Trophoblast cell (in vitro differentiated cells and primary cell): ENCODE results near the gene ERC1.

Experiments used
- DNase-seq, 2 donors: peaks; one replicate each; pipeline ENCODE4 v3.0.0-alpha.2; 2016
- H2AFZ ChIP-seq: 2 replicates; pipeline ENCODE4 v1.6.1; 2013; ENCODE audit warnings: low read length, moderate library complexity, mild to moderate bottlenecking; ENCODE audit not compliant: insufficient read depth, poor library complexity
- H2AK5ac ChIP-seq: 2 replicates; pipeline ENCODE4 v1.6.1; 2013; ENCODE audit warnings: mild to moderate bottlenecking, low read length
- H2BK120ac ChIP-seq: 2 replicates; pipeline ENCODE4 v1.6.1; 2013; ENCODE audit warnings: low read length, mild to moderate bottlenecking, moderate library complexity; ENCODE audit not compliant: insufficient read depth, poor library complexity
- H2BK12ac ChIP-seq: 2 replicates; pipeline ENCODE4 v1.6.1; 2013; ENCODE audit warnings: mild to moderate bottlenecking, low read length, moderate library complexity
- H2BK5ac ChIP-seq: 2 replicates; pipeline ENCODE4 v1.6.1; 2013; ENCODE audit warnings: low read length, low read depth, moderate library complexity, mild to moderate bottlenecking; ENCODE audit not compliant: poor library complexity
- H3K14ac ChIP-seq: 2 replicates; pipeline ENCODE4 v1.6.1; 2013; ENCODE audit warnings: mild to moderate bottlenecking, low read length
- H3K18ac ChIP-seq: 2 replicates; pipeline ENCODE4 v1.6.1; 2013; ENCODE audit warnings: mild to moderate bottlenecking, low read length
- H3K23ac ChIP-seq: 2 replicates; pipeline ENCODE4 v1.6.1; 2013; ENCODE audit warnings: low read length
- H3K27ac ChIP-seq: 2 replicates; pipeline ENCODE4 v1.5.1; 2013; ENCODE audit warnings: low read depth, mild to moderate bottlenecking, inconsistent platforms, low read length, moderate library complexity
- H3K27me3 ChIP-seq: 2 replicates; pipeline ENCODE4 v1.6.1; 2013; ENCODE audit warnings: inconsistent platforms, mild to moderate bottlenecking, low read length, moderate library complexity; ENCODE audit not compliant: insufficient read depth
- H3K36me3 ChIP-seq, 2 experiments: 1 replicate in 1 of 2; 2 replicates in 1 of 2; pipeline ENCODE4 v1.6.1; 2013; ENCODE audit warnings: low read length in 2 of 2, mild to moderate bottlenecking in 2 of 2, moderate library complexity in 1 of 2; ENCODE audit not compliant: insufficient read depth in 2 of 2, control insufficient read depth in 1 of 2
- H3K4ac ChIP-seq: 2 replicates; pipeline ENCODE4 v1.6.1; 2013; ENCODE audit warnings: low read depth, mild to moderate bottlenecking, low read length, moderate library complexity
- H3K4me1 ChIP-seq, 2 experiments: 1 replicate in 1 of 2; 2 replicates in 1 of 2; pipeline ENCODE4 v1.6.1; 2013; ENCODE audit warnings: low read length in 2 of 2, mild to moderate bottlenecking in 2 of 2, moderate library complexity in 1 of 2; ENCODE audit not compliant: insufficient read depth in 2 of 2, control insufficient read depth in 1 of 2
- H3K4me2 ChIP-seq: 2 replicates; pipeline ENCODE4 v1.6.1; 2013; ENCODE audit warnings: inconsistent platforms, mild to moderate bottlenecking, low read length, moderate library complexity
- H3K4me3 ChIP-seq: 2 replicates; pipeline ENCODE4 v1.5.1; 2013; ENCODE audit warnings: mild to moderate bottlenecking, low read depth, low read length, inconsistent platforms
- H3K79me1 ChIP-seq: one replicate; pipeline ENCODE4 v1.6.1; 2013; ENCODE audit warnings: low read length
- H3K79me2 ChIP-seq: 2 replicates; pipeline ENCODE4 v1.6.1; 2013; ENCODE audit warnings: low read length, mild to moderate bottlenecking; ENCODE audit not compliant: control insufficient read depth, insufficient read depth, poor library complexity
- H3K9ac ChIP-seq: 2 replicates; pipeline ENCODE4 v1.6.1; 2013; ENCODE audit warnings: mild to moderate bottlenecking, low read length
- H3K9me3 ChIP-seq: 2 replicates; pipeline ENCODE4 v1.6.1; 2013; ENCODE audit warnings: low read depth, mild to moderate bottlenecking, control low read depth, inconsistent platforms, low read length; ENCODE audit not compliant: insufficient read depth
- H4K12ac ChIP-seq: 2 replicates; pipeline ENCODE4 v1.6.1; 2013; ENCODE audit warnings: low read depth, mild to moderate bottlenecking, low read length, moderate library complexity
- H4K8ac ChIP-seq: 2 replicates; pipeline ENCODE4 v1.6.1; 2013; ENCODE audit warnings: low read depth, mild to moderate bottlenecking, low read length, moderate library complexity
- H4K91ac ChIP-seq: one replicate; pipeline ENCODE4 v1.6.1; 2013; ENCODE audit warnings: low read depth, mild to moderate bottlenecking, low read length, moderate library complexity
- WGBS: extraction: QIAGEN DNeasy Blood & Tissue Kit; methylation state at CpG from one replicate; pipeline ENCODE4 v1.1.7; 2013; ENCODE audit warnings: missing lambda C conversion rate; ENCODE audit not compliant: insufficient read length, insufficient coverage; ENCODE audit errors: extremely low coverage; 5-methylcytosine and 5-hydroxymethylcytosine counted together

ERC1 gene

DNA sequence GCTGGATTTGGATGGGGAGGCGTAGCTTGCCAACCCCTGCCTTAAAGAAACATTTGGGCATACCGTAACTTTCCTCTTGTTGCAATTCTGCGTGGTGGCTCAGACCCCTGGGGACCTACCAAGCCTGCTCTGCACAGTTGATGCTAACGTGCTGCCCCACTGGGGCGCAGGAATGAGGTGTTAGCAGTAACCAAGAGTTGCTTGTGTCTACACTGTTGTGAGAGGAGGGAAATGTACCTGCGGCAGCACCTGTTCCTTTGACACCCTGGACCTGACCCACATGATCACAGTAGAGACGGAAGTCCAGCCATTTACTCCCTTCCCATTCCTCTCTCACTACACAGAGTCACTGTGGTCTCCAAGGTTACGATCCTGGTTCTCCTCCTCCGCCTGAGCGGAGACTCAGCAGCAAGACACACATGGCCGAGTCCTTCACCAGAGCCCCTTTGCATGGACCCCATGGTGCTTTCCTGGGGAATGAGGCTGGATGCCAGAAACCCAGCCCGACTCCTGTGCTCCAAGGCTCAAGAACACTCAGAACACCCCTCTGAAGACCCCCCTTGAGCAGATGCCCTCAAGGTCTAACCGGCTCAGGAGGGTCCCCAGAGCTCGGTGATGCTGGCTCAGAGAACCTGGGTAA lies 518.5 kb downstream of the ERC1 start:
- Histone ChIP-seq H3K79me1 (no peaks in the 10 kb centered on the region), H3K18ac (no peak overlapping the region), H3K9ac (no peak overlapping the region), H3K4ac (no peak overlapping the region), H3K36me3 (no peaks in the 10 kb centered on the region), H3K4me3 (no peak overlapping the region), H2AFZ (no peak overlapping the region), H2BK5ac (no peak overlapping the region), H4K12ac (no peak overlapping the region), H3K9me3 (peaks cover 1% of the 10 kb centered on the region), H3K4me1 (no peaks in the 10 kb centered on the region), H4K8ac (no peak overlapping the region), H3K27ac (no peak overlapping the region), H3K14ac (no peak overlapping the region), H2BK120ac (no peak overlapping the region), H3K79me2 (no peaks in the 10 kb centered on the region), H4K91ac (no peak overlapping the region), H3K27me3 (no peaks in the 10 kb centered on the region), H2AK5ac (no peak overlapping the region), H2BK12ac (no peak overlapping the region), H3K4me2 (no peak overlapping the region), H3K23ac (no peak overlapping the region)
- no CpG with 5 or more reads among the region's 14 CpGs for WGBS
- no peak for DNase-seq

DNA sequence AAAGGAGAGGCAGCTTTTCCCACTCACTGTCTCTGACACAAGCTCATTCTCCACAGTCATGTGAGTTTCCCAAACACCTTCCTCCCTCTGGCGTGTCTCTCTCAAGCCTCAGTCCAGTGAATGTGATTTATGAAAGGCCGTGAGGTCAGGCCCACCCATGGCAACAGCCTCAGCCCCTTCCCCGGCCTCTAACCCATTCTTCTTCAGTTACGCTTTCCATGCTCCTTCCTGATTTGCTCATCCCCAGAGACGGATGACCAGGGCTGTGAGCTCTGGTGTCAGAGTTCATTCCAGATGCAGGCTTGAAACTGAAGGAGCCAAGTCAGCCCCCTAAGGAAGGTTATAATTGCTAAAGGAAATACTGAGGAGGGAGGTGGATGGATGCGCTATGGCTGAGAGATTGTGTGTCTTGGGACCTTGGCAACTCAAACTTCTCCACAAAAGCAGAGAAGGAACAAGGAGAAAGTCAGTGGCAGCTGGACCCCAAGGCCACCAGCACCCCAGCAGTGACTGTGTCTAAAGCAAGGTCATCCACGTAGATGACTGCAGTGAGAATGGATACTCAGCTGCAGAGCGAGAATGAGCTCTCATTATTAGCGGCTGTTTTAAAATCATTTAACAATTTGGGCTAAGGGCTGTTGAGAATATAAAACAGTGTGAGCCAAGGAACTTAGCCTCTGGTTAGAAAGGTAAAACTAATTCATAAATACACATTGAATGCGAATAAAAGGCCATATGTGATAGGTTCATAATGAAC lies 519.2 kb downstream of the ERC1 start:
- H3K9ac ChIP-seq: no peak overlapping the region
- H4K8ac ChIP-seq: no peak overlapping the region
- no peaks in the 10 kb centered on the region for H3K4me1 ChIP-seq
- H3K9me3 ChIP-seq: peaks cover 1% of the 10 kb centered on the region
- H3K4me2 ChIP-seq: no peak overlapping the region
- H3K36me3 ChIP-seq: no peaks in the 10 kb centered on the region
- no peak overlapping the region for H3K27ac ChIP-seq
- no peak overlapping the region for H3K14ac ChIP-seq
- H2BK5ac ChIP-seq: no peak overlapping the region
- no peak overlapping the region for H3K4me3 ChIP-seq
- DNase-seq: no peak
- H4K91ac ChIP-seq: no peak overlapping the region
- no peak overlapping the region for H2BK12ac ChIP-seq
- H2BK120ac ChIP-seq: no peak overlapping the region
- no peak overlapping the region for H2AK5ac ChIP-seq
- no peaks in the 10 kb centered on the region for H3K79me1 ChIP-seq
- no peaks in the 10 kb centered on the region for H3K27me3 ChIP-seq
- no peaks in the 10 kb centered on the region for H3K79me2 ChIP-seq
- H3K23ac ChIP-seq: no peak overlapping the region
- no peak overlapping the region for H3K4ac ChIP-seq
- no peak overlapping the region for H2AFZ ChIP-seq
- no CpG with 5 or more reads among the region's 10 CpGs for WGBS
- no peak overlapping the region for H4K12ac ChIP-seq
- H3K18ac ChIP-seq: no peak overlapping the region

DNA sequence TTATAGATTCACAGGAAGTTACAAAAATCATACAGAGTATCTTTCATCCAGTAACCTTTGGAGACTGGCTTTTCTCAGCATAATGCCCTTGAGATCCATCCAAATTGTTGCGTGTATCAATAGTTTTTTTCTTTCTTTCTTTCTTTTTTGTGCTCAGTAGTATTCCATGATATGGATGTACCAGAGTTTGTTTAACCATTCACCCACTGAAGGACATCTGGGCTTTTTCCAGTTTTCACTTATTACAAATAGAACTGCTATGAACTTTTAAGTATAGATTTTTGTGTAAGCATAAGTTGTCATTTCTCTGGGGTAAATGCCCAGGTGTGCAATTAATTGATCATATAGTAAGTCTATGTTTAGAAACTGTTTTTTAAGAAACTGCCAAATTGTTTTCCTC lies 524.0 kb downstream of the ERC1 start:
- H3K27me3 ChIP-seq: no peaks in the 10 kb centered on the region
- H3K23ac ChIP-seq: no peak overlapping the region
- H2BK120ac ChIP-seq: no peak overlapping the region
- no peak overlapping the region for H4K12ac ChIP-seq
- H4K91ac ChIP-seq: no peak overlapping the region
- no peak overlapping the region for H3K4ac ChIP-seq
- H3K4me3 ChIP-seq: no peak overlapping the region
- peaks cover 0 to 8% of the 10 kb centered on the region in 2 experiments for H3K4me1 ChIP-seq
- no peak overlapping the region for H3K18ac ChIP-seq
- H2AFZ ChIP-seq: no peak overlapping the region
- no peak overlapping the region for H2AK5ac ChIP-seq
- H3K9ac ChIP-seq: no peak overlapping the region
- no peak overlapping the region for H3K14ac ChIP-seq
- H3K79me2 ChIP-seq: no peaks in the 10 kb centered on the region
- no peak overlapping the region for H3K4me2 ChIP-seq
- no peak overlapping the region for H4K8ac ChIP-seq
- H2BK5ac ChIP-seq: no peak overlapping the region
- no peaks in the 10 kb centered on the region for H3K36me3 ChIP-seq
- H2BK12ac ChIP-seq: no peak overlapping the region
- no peaks in the 10 kb centered on the region for H3K9me3 ChIP-seq
- no peaks in the 10 kb centered on the region for H3K79me1 ChIP-seq
- no peak overlapping the region for H3K27ac ChIP-seq
- no peak for DNase-seq
- no CpG with 5 or more reads among the region's 1 CpG for WGBS

DNA sequence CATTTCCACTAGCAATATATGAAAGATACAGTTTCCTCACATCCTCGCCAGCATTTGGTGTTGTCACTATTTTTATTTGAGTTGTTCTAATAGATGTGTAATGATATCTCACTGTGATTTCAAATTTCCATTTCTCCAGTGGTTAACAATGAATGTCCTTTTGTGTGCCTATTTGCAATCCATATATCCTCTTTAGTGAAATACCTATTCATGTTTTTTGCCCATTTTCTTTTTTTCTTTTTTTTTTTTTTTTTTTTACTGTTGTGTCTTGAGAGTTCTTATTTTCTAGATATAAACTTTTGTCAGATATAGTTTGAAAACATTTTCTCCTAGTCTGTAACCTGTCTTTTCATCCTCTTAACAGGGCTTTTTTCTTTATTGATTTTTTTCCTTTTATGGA lies 524.4 kb downstream of the ERC1 start:
- H3K4me1 ChIP-seq: peaks cover 0 to 8% of the 10 kb centered on the region in 2 experiments
- H3K27me3 ChIP-seq: no peaks in the 10 kb centered on the region
- H3K27ac ChIP-seq: no peak overlapping the region
- no peak overlapping the region for H2BK12ac ChIP-seq
- H3K23ac ChIP-seq: no peak overlapping the region
- H2BK120ac ChIP-seq: no peak overlapping the region
- no peak overlapping the region for H3K18ac ChIP-seq
- H2AFZ ChIP-seq: no peak overlapping the region
- no peak overlapping the region for H2AK5ac ChIP-seq
- H4K12ac ChIP-seq: no peak overlapping the region
- H3K4ac ChIP-seq: no peak overlapping the region
- H3K79me1 ChIP-seq: no peaks in the 10 kb centered on the region
- H4K91ac ChIP-seq: no peak overlapping the region
- DNase-seq: no peak
- no peaks in the 10 kb centered on the region for H3K9me3 ChIP-seq
- H3K4me2 ChIP-seq: no peak overlapping the region
- no peak overlapping the region for H2BK5ac ChIP-seq
- no peak overlapping the region for H3K9ac ChIP-seq
- no CpG with 5 or more reads among the region's 1 CpG for WGBS
- no peak overlapping the region for H4K8ac ChIP-seq
- no peak overlapping the region for H3K14ac ChIP-seq
- no peak overlapping the region for H3K4me3 ChIP-seq
- H3K79me2 ChIP-seq: no peaks in the 10 kb centered on the region
- H3K36me3 ChIP-seq: no peaks in the 10 kb centered on the region
